HEK293 (cell line): ENCODE data around the gene LBX2.

Experiments used
- ATF2 ChIP-seq: fragments of 450-650 bp; formaldehyde crosslinking; IDR thresholded peaks from 2 replicates; pipeline ENCODE4 v1.5.1; 2016; ENCODE audit warnings: missing biosample characterization, missing genetic modification characterization, low read depth
- BCL11A ChIP-seq: fragments of 450-650 bp; formaldehyde crosslinking; IDR thresholded peaks from 2 replicates; pipeline ENCODE4 v1.5.1; 2016; ENCODE audit warnings: low read depth, missing biosample characterization, missing genetic modification characterization
- KLF16 ChIP-seq: fragments of 450-650 bp; formaldehyde crosslinking; IDR thresholded peaks from 2 replicates; pipeline ENCODE4 v1.5.1; 2017; ENCODE audit warnings: missing biosample characterization, missing genetic modification characterization
- KLF8 ChIP-seq: fragments of 450-650 bp; formaldehyde crosslinking; IDR thresholded peaks from 2 replicates; pipeline ENCODE4 v1.5.1; 2016; ENCODE audit warnings: missing biosample characterization, missing genetic modification characterization
- MEIS1 ChIP-seq: sonication (generic); formaldehyde crosslinking; IDR thresholded peaks from 2 replicates; pipeline ENCODE4 v1.8.1; 2022; ENCODE audit warnings: missing genetic modification reagents, mild to moderate bottlenecking, borderline replicate concordance
- OVOL3 ChIP-seq: fragments of 450-650 bp; formaldehyde crosslinking; IDR thresholded peaks from 2 replicates; pipeline ENCODE4 v1.5.1; 2016; ENCODE audit warnings: missing biosample characterization, missing genetic modification characterization
- PRDM2 ChIP-seq: fragments of 450-650 bp; formaldehyde crosslinking; IDR thresholded peaks from 2 replicates; pipeline ENCODE4 v1.5.1; 2016; ENCODE audit warnings: missing biosample characterization, missing genetic modification characterization, borderline replicate concordance
- PRDM4 ChIP-seq: fragments of 450-650 bp; formaldehyde crosslinking; IDR thresholded peaks from 2 replicates; pipeline ENCODE4 v1.5.1; 2017; ENCODE audit warnings: missing biosample characterization, missing genetic modification characterization
- SALL2 ChIP-seq: fragments of 450-650 bp; formaldehyde crosslinking; IDR thresholded peaks from 2 replicates; pipeline ENCODE4 v1.5.0; 2017; ENCODE audit warnings: missing biosample characterization, mild to moderate bottlenecking, missing genetic modification characterization, borderline replicate concordance
- SP3 ChIP-seq: fragments of 450-650 bp; formaldehyde crosslinking; IDR thresholded peaks from 2 replicates; pipeline ENCODE4 v1.5.1; 2016; ENCODE audit warnings: missing biosample characterization, missing genetic modification characterization
- ZBTB26 ChIP-seq: fragments of 450-650 bp; formaldehyde crosslinking; optimal IDR thresholded peaks from 2 replicates; pipeline ENCODE3; 2016; ENCODE audit warnings: missing biosample characterization, mild to moderate bottlenecking, missing genetic modification characterization
- ZBTB7A ChIP-seq: fragments of 450-650 bp; formaldehyde crosslinking; IDR thresholded peaks from 2 replicates; pipeline ENCODE4 v1.5.1; 2016; ENCODE audit warnings: low read depth, missing biosample characterization, missing genetic modification characterization
- ZNF148 ChIP-seq: fragments of 450-650 bp; formaldehyde crosslinking; IDR thresholded peaks from 2 replicates; pipeline ENCODE4 v1.5.0; 2017; ENCODE audit warnings: missing biosample characterization, missing genetic modification characterization, borderline replicate concordance
- ZNF175 ChIP-seq: fragments of 450-650 bp; formaldehyde crosslinking; IDR thresholded peaks from 2 replicates; pipeline ENCODE4 v1.5.1; 2016; ENCODE audit warnings: missing biosample characterization, missing genetic modification characterization
- ZNF366 ChIP-seq: fragments of 450-650 bp; formaldehyde crosslinking; conservative IDR thresholded peaks from 2 replicates; pipeline ENCODE4 v1.5.1; 2016; ENCODE audit warnings: missing biosample characterization, missing genetic modification characterization
- ZNF391 ChIP-seq: fragments of 450-650 bp; formaldehyde crosslinking; IDR thresholded peaks from 2 replicates; pipeline ENCODE4 v1.5.1; 2016; ENCODE audit warnings: low read depth, missing biosample characterization, missing genetic modification characterization, borderline replicate concordance
- ZNF394 ChIP-seq: fragments of 450-650 bp; formaldehyde crosslinking; IDR thresholded peaks from 2 replicates; pipeline ENCODE4 v1.5.1; 2016; ENCODE audit warnings: missing biosample characterization, missing genetic modification characterization, mild to moderate bottlenecking, moderate library complexity, borderline replicate concordance
- ZNF416 ChIP-seq: fragments of 450-650 bp; formaldehyde crosslinking; IDR thresholded peaks from 2 replicates; pipeline ENCODE4 v1.5.1; 2016; ENCODE audit warnings: missing biosample characterization, missing genetic modification characterization
- ZNF529 ChIP-seq: fragments of 450-650 bp; formaldehyde crosslinking; IDR thresholded peaks from 2 replicates; pipeline ENCODE4 v1.5.1; 2017; ENCODE audit warnings: missing genetic modification characterization, missing biosample characterization; ENCODE audit not compliant: insufficient replicate concordance
- ZNF549 ChIP-seq: fragments of 450-650 bp; IDR thresholded peaks from 2 replicates; pipeline ENCODE4 v1.5.1; 2018; ENCODE audit warnings: missing biosample characterization, missing genetic modification characterization, mild to moderate bottlenecking, inconsistent platforms, moderate library complexity
- ZNF639 ChIP-seq: fragments of 450-650 bp; formaldehyde crosslinking; IDR thresholded peaks from 2 replicates; pipeline ENCODE4 v1.5.1; 2016; ENCODE audit warnings: missing biosample characterization, missing genetic modification characterization
- ZNF660 ChIP-seq: fragments of 450-650 bp; IDR thresholded peaks from 2 replicates; pipeline ENCODE4 v1.5.1; 2018; ENCODE audit warnings: missing biosample characterization, mild to moderate bottlenecking, missing genetic modification characterization
- ZNF707 ChIP-seq: fragments of 450-650 bp; formaldehyde crosslinking; IDR thresholded peaks from 2 replicates; pipeline ENCODE4 v1.5.1; 2016; ENCODE audit warnings: missing biosample characterization, missing genetic modification characterization

The LBX2 gene

GRCh38 chr2:74472086-74472944 is 27.1 kb downstream of the LBX2 start, which contains the start of gene MRPL53 (continued):
- TF ChIP-seq PRDM4 (tag by site-specific recombination) (no peak), ZBTB26 (tag by site-specific recombination) (peak; percentile 70), SALL2 (tag by site-specific recombination) (no peak), ZNF549 (tag by site-specific recombination) (no peak), ZBTB7A (tag by site-specific recombination) (no peak), ZNF707 (no peak), ZNF391 (0 out of 2 replicates have a peak, but pooled peaks have one; percentile 39), SP3 (tag by site-specific recombination) (peak; percentile 63), ZNF175 (no peak), ZNF639 (tag by site-specific recombination) (no peak; the same call in none of the 2 replicates), KLF8 (peak; percentile 37; the same call in 1 of the 2 replicates), ZNF148 (tag by site-specific recombination) (no peak), ZNF660 (tag by site-specific recombination) (peak; percentile 54; the same call in 1 of the 2 replicates), ZNF416 (tag by site-specific recombination) (no peak), MEIS1 (CRISPR knock-in tag) (peak; percentile 59; the same call in 1 of the 2 replicates), ZNF366 (tag by site-specific recombination) (peak; percentile 40; the same call in 1 of the 2 replicates), OVOL3 (tag by site-specific recombination) (peak; percentile 54), ZNF529 (tag by site-specific recombination) (no peak), ZNF394 (tag by site-specific recombination) (peak; percentile 61), BCL11A (no peak), ATF2 (no peak), KLF16 (tag by site-specific recombination) (no peak), PRDM2 (tag by site-specific recombination) (no peak)
